H9 (cell line): ENCODE data around the gene PPP1R17. TPM values are rescaled to one million over a fixed set of nuclear protein-coding genes. Genes with fewer than 3 reads are reported as not detected.

Experiments used
- DNase-seq: peaks from one replicate; pipeline ENCODE4 v3.0.0-alpha.2; 2017
- H2AFZ ChIP-seq: one replicate; pipeline ENCODE4 v1.6.1; 2013; ENCODE audit warnings: mild to moderate bottlenecking, low read length, control low read depth, moderate library complexity
- H2AK5ac ChIP-seq: 2 replicates; pipeline ENCODE4 v1.6.1; 2013; ENCODE audit warnings: low read length, control low read depth, mixed read lengths; ENCODE audit not compliant: insufficient read length
- H2BK120ac ChIP-seq: one replicate; pipeline ENCODE4 v1.6.1; 2013; ENCODE audit warnings: low read depth, mild to moderate bottlenecking, low read length, control low read depth, inconsistent platforms; ENCODE audit not compliant: poor library complexity, severe bottlenecking
- H2BK12ac ChIP-seq: 2 replicates; pipeline ENCODE4 v1.6.1; 2013; ENCODE audit warnings: low read length, control low read depth, mixed read lengths, low read depth; ENCODE audit not compliant: insufficient read length
- H2BK15ac ChIP-seq: 2 replicates; pipeline ENCODE4 v1.6.1; 2013; ENCODE audit warnings: low read depth, low read length, control low read depth
- H2BK20ac ChIP-seq: one replicate; pipeline ENCODE4 v1.6.1; 2013; ENCODE audit warnings: low read depth, mild to moderate bottlenecking, low read length, control low read depth, inconsistent platforms; ENCODE audit not compliant: poor library complexity, severe bottlenecking
- H2BK5ac ChIP-seq: 2 replicates; pipeline ENCODE4 v1.6.1; 2013; ENCODE audit warnings: low read length, control low read depth, mixed read lengths; ENCODE audit not compliant: insufficient read length
- H3K14ac ChIP-seq: 2 replicates; pipeline ENCODE4 v1.6.1; 2013; ENCODE audit warnings: low read length, control low read depth; ENCODE audit not compliant: insufficient read depth
- H3K18ac ChIP-seq: 2 replicates; pipeline ENCODE4 v1.6.1; 2013; ENCODE audit warnings: low read depth, mild to moderate bottlenecking, mixed read lengths, low read length, control low read depth; ENCODE audit not compliant: insufficient read length
- H3K23ac ChIP-seq: 2 replicates; pipeline ENCODE4 v1.6.1; 2013; ENCODE audit warnings: low read length, control low read depth, mixed read lengths, low read depth; ENCODE audit not compliant: insufficient read length
- H3K23me2 ChIP-seq: 2 replicates; pipeline ENCODE4 v1.6.1; 2013; ENCODE audit warnings: low read depth, mild to moderate bottlenecking, mixed read lengths, low read length, control low read depth; ENCODE audit not compliant: insufficient read length, poor library complexity, severe bottlenecking
- H3K27ac ChIP-seq: 2 replicates; pipeline ENCODE4 v1.5.1; 2013; ENCODE audit warnings: low read length, control low read depth, mixed read lengths, low read depth; ENCODE audit not compliant: insufficient read length
- H3K27me3 ChIP-seq: 2 replicates; pipeline ENCODE4 v1.6.1; 2013; ENCODE audit warnings: low read length, control low read depth, inconsistent platforms; ENCODE audit not compliant: insufficient read depth
- H3K4ac ChIP-seq: 2 replicates; pipeline ENCODE4 v1.6.1; 2013; ENCODE audit warnings: low read depth, mild to moderate bottlenecking, control low read depth, inconsistent platforms, low read length, moderate library complexity
- H3K4me1 ChIP-seq: 2 replicates; pipeline ENCODE4 v1.6.1; 2013; ENCODE audit warnings: low read length, control low read depth, inconsistent platforms; ENCODE audit not compliant: insufficient read depth
- H3K4me2 ChIP-seq: 2 replicates; pipeline ENCODE4 v1.6.1; 2013; ENCODE audit warnings: low read length, control low read depth, mixed read lengths; ENCODE audit not compliant: insufficient read length, insufficient read depth
- H3K56ac ChIP-seq: 2 replicates; pipeline ENCODE4 v1.6.1; 2013; ENCODE audit warnings: low read depth, mild to moderate bottlenecking, mixed read lengths, low read length, control low read depth; ENCODE audit not compliant: insufficient read length
- H3K79me1 ChIP-seq: 2 replicates; pipeline ENCODE4 v1.6.1; 2013; ENCODE audit warnings: low read depth, mild to moderate bottlenecking, moderate library complexity, low read length, control low read depth, inconsistent platforms; ENCODE audit not compliant: insufficient read depth, poor library complexity, severe bottlenecking
- H3K79me2 ChIP-seq: 2 replicates; pipeline ENCODE4 v1.6.1; 2013; ENCODE audit warnings: low read length, control low read depth, inconsistent platforms; ENCODE audit not compliant: insufficient read depth
- H3K9ac ChIP-seq: 2 replicates; pipeline ENCODE4 v1.6.1; 2013; ENCODE audit warnings: low read length, control low read depth, mixed read lengths; ENCODE audit not compliant: insufficient read length; ENCODE audit errors: extremely low read depth
- H3K9me3 ChIP-seq: one replicate; pipeline ENCODE4 v1.6.1; 2013; ENCODE audit warnings: low read depth, low read length, inconsistent platforms; ENCODE audit not compliant: control insufficient read depth
- H3T11ph ChIP-seq: one replicate; pipeline ENCODE4 v1.6.1; 2013; ENCODE audit warnings: mild to moderate bottlenecking, low read length, control low read depth, inconsistent platforms
- H4K20me1 ChIP-seq: one replicate; pipeline ENCODE4 v1.6.1; 2013; ENCODE audit not compliant: control insufficient read depth, insufficient read length, insufficient read depth
- H4K5ac ChIP-seq: 2 replicates; pipeline ENCODE4 v1.6.1; 2013; ENCODE audit warnings: low read depth, mild to moderate bottlenecking, mixed read lengths, low read length, control low read depth; ENCODE audit not compliant: insufficient read length
- H4K8ac ChIP-seq: replicated peaks from 2 replicates; pipeline ENCODE4 v1.6.1; 2013; ENCODE audit warnings: low read length, control low read depth, mixed read lengths, low read depth; ENCODE audit not compliant: insufficient read length
- H4K91ac ChIP-seq: 2 replicates; pipeline ENCODE4 v1.6.1; 2013; ENCODE audit warnings: low read depth, mild to moderate bottlenecking, moderate library complexity, mixed read lengths, low read length, control low read depth; ENCODE audit not compliant: insufficient read length
- H3K27ac Mint-ChIP-seq, 3 experiments: 2 replicates in 2 of 3; 3 replicates in 1 of 3; pipeline ENCODE4 v1.8.0; 2020 to 2021; ENCODE audit warnings: mixed read lengths in 3 of 3, mild to moderate bottlenecking in 1 of 3, moderate library complexity in 1 of 3
- H3K27me3 Mint-ChIP-seq: 2 replicates; pipeline ENCODE4 v1.8.0; 2021; ENCODE audit warnings: low read depth, mild to moderate bottlenecking, moderate library complexity, mixed read lengths
- H3K36me3 Mint-ChIP-seq, 3 experiments: 2 replicates in 2 of 3; 3 replicates in 1 of 3; pipeline ENCODE4 v1.8.0; 2020 to 2021; ENCODE audit warnings: low read depth in 3 of 3, mixed read lengths in 3 of 3; ENCODE audit not compliant: insufficient read depth in 1 of 3
- H3K4me1 Mint-ChIP-seq, 2 experiments: 2 replicates each; pipeline ENCODE4 v1.8.0; 2020; ENCODE audit warnings: mixed read lengths in 2 of 2
- H3K4me3 Mint-ChIP-seq, 2 experiments: 2 replicates in 1 of 2; 3 replicates in 1 of 2; pipeline ENCODE4 v1.8.0; 2020 to 2021; ENCODE audit warnings: mild to moderate bottlenecking in 2 of 2, mixed read lengths in 2 of 2, moderate library complexity in 1 of 2
- H3K9me3 Mint-ChIP-seq, 2 experiments: 2 replicates in 1 of 2; 3 replicates in 1 of 2; pipeline ENCODE4 v1.8.0; 2020; ENCODE audit warnings: mild to moderate bottlenecking in 2 of 2, mixed read lengths in 2 of 2, moderate library complexity in 1 of 2
- CTCF ChIP-seq: fragments of 200-600 bp; sonication (generic); conservative IDR thresholded peaks from 3 replicates; pipeline ENCODE4 v1.8.0; 2021; ENCODE audit warnings: antibody characterized with exemption, mild to moderate bottlenecking
- WGBS: extraction: QIAGEN DNeasy Blood & Tissue Kit; methylation state at CpG from one replicate; pipeline ENCODE4 v1.1.7; 2013; ENCODE audit warnings: missing lambda C conversion rate, low lambda C conversion rate, mixed read lengths; ENCODE audit not compliant: insufficient read length; ENCODE audit errors: extremely low coverage; 5-methylcytosine and 5-hydroxymethylcytosine counted together
- total RNA-seq: library from RNA; stranded (reverse); gene quantifications from 2 replicates; pipeline ENCODE4 v1.2.1, GENCODE V29; 2021

PPP1R17 gene
- total RNA-seq, 1 experiment from 2014 or later = 1.2 TPM

GRCh38 chr7:31748084-31748483 is 61.1 kb downstream of the PPP1R17 start:
- Histone ChIP-seq H3K79me2 (no peaks in the 10 kb centered on the region), H2BK5ac (no peak overlapping the region), H2BK20ac (no peak overlapping the region), H3K79me1 (no peaks in the 10 kb centered on the region), H4K8ac (no peak overlapping the region), H4K91ac (no peak overlapping the region), H4K20me1 (no peaks in the 10 kb centered on the region), H3K27me3 (peaks cover 5% of the 10 kb centered on the region; the same call in 1 of the 2 replicates), H2BK120ac (no peak overlapping the region), H3K23me2 (no peaks in the 10 kb centered on the region), H4K5ac (no peak overlapping the region), H3K9me3 (no peaks in the 10 kb centered on the region), H2AFZ (no peak overlapping the region), H3K4me2 (no peak overlapping the region), H3K27ac (no peak overlapping the region), H2AK5ac (no peak overlapping the region), H3T11ph (no peak overlapping the region), H2BK15ac (no peak overlapping the region), H3K9ac (no peak overlapping the region), H3K56ac (no peak overlapping the region), H3K14ac (no peak overlapping the region), H3K4me1 (no peaks in the 10 kb centered on the region), H3K23ac (no peak overlapping the region), H2BK12ac (no peak overlapping the region), H3K4ac (no peak overlapping the region), H3K18ac (no peak overlapping the region)
- Mint-ChIP-seq H3K36me3 (no peaks in the 10 kb centered on the region), H3K27me3 (peaks cover 98% of the 10 kb centered on the region), H3K27ac (no peak overlapping the region), H3K9me3 (peaks cover 2 to 4% of the 10 kb centered on the region in 2 experiments; a peak in 2 of 5 replicates), H3K4me3 (no peak overlapping the region), H3K4me1 (no peaks in the 10 kb centered on the region)
- TF ChIP-seq CTCF = no peak
- no CpG with 5 or more reads among the region's 1 CpG for whole genome bisulfite sequencing
- no peak for DNase-seq
